NCI-H2196 (cell line): Measurements from ENCODE around the gene YEATS4.

ENCODE experiments used
- DNase-seq: peaks from one replicate; lab custom pipeline; 2025; ENCODE audit not compliant: unreplicated experiment; lab: John Stamatoyannopoulos, UW

Gene YEATS4

DNA sequence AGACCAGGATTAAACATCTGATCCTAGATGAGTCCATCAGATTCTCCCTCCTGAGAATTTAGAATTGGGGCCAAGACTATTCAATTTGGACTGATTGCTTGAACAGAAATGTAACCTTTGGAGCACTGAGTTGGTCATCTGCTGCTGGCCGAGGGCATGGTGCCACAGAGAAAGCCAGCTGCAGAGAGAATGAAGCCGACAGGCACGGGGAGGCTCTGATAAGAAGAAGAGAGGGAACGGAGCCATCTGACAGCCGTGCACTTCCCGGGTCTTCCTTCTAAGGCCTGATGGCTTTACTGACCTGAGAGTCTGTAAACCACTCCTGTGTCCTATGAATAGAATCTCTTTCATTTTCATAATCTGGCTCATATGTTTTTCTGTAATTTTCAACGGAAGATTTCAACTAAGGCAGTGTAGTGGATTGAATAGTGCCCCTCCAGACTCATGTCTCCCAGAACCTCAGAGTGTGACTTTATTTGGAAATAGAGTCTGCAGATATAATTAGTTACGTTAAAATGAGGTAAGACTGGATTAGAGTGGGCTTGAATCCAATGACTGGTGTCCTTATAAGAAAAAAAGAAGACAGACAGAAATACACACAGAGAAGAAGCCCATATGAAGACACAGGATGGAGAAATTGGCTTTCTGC is 71.5 kb downstream of the YEATS4 start:
- no peak for DNase-seq

- DNase-seq: no peak
Measured at GRCh38 chr12:69431591-69432222, 72.2 kb downstream of the YEATS4 start.

- DNase-seq: no peak
Measured at GRCh38 chr12:69433653-69434052, 74.1 kb downstream of the YEATS4 start.

GRCh38 chr12:69435644-69436043 is 76.1 kb downstream of the YEATS4 start:
- DNase-seq: no peak

- DNase-seq: no peak
Measured at GRCh38 chr12:69437073-69437472, 77.5 kb downstream of the YEATS4 start.

- no peak for DNase-seq
Measured at GRCh38 chr12:69438539-69438938, 79.0 kb downstream of the YEATS4 start.

- no peak for DNase-seq
Measured at GRCh38 chr12:69440016-69440415, 80.5 kb downstream of the YEATS4 start.
